Caki2 (cell line): ENCODE measurements around the gene UNC13C. TPM values are rescaled to one million over a fixed set of nuclear protein-coding genes. Genes with fewer than 3 reads are reported as not detected.
A peak's percentile ranks its signal among the peaks of the same experiment; 100 is the strongest.

ENCODE experiments used
- DNase-seq: peaks from one replicate; pipeline ENCODE4 v3.0.0-alpha.2; 2015; ENCODE audit warnings: low read depth
- in situ Hi-C: cut with HindIII; loops from 2 replicates; pipeline ENCODE4 v1.10.0; 2016; ENCODE audit warnings: low sequenced_read_pairs, low pct_unique_long_range_greater_than_20kb, mixed read lengths
- total RNA-seq: library from RNA; depleted of rRNA; stranded (reverse); fragments of >200 nt; shearing (Covaris generic); gene quantifications from 2 replicates; pipeline ENCODE4 v1.2.3, GENCODE V29; 2014; ENCODE audit warnings: low replicate concordance

UNC13C gene
- total RNA-seq, 1 experiment from 2014 or later, result 0.03 TPM

- no peak for DNase-seq
- in situ Hi-C loops, result no loop called here
Measured at GRCh38 chr15:54011656-54012055, 33.4 kb downstream of the UNC13C start.

GRCh38 chr15:54014067-54014655, 35.9 kb downstream of the UNC13C start:
- in situ Hi-C loops, result no loop called here
- DNase-seq, result no peak

- in situ Hi-C loops, result no loop called here
- no peak for DNase-seq
Measured at GRCh38 chr15:54017251-54017650, 39.0 kb downstream of the UNC13C start.

GRCh38 chr15:54017959-54018358, 39.7 kb downstream of the UNC13C start:
- no peak for DNase-seq
- in situ Hi-C loops, result no loop called here

GRCh38 chr15:54026258-54026657, 48.0 kb downstream of the UNC13C start:
- DNase-seq, result no peak
- in situ Hi-C loops, result no loop called here

GRCh38 chr15:54026891-54027290, 48.6 kb downstream of the UNC13C start:
- in situ Hi-C loops, result no loop called here
- no peak for DNase-seq

GRCh38 chr15:54029081-54029480, 50.8 kb downstream of the UNC13C start:
- in situ Hi-C loops, result no loop called here
- DNase-seq, result no peak

- in situ Hi-C loops, result no loop called here
- DNase-seq, result no peak
Measured at GRCh38 chr15:54032066-54032465, 53.8 kb downstream of the UNC13C start.

GRCh38 chr15:54033356-54033860, 55.2 kb downstream of the UNC13C start:
- DNase-seq, result no peak
- in situ Hi-C loops, result no loop called here

GRCh38 chr15:54033869-54034458, 55.7 kb downstream of the UNC13C start:
- in situ Hi-C loops, result no loop called here
- no peak for DNase-seq

- DNase-seq, result no peak
- in situ Hi-C loops, result no loop called here
Measured at GRCh38 chr15:54035616-54036015, 57.4 kb downstream of the UNC13C start.

GRCh38 chr15:54045397-54045796, 67.2 kb downstream of the UNC13C start:
- no peak for DNase-seq
- in situ Hi-C loops, result no loop called here

- in situ Hi-C loops, result no loop called here
- no peak for DNase-seq
Measured at GRCh38 chr15:54046093-54046492, 67.9 kb downstream of the UNC13C start.

GRCh38 chr15:54064365-54064764, 86.1 kb downstream of the UNC13C start:
- in situ Hi-C loops, result no loop called here
- DNase-seq, result no peak

- DNase-seq, result no peak
- in situ Hi-C loops, result no loop called here
Measured at GRCh38 chr15:54066403-54066802, 88.2 kb downstream of the UNC13C start.

- in situ Hi-C loops, result no loop called here
Measured at GRCh38 chr15:54082836-54083492, 104.7 kb downstream of the UNC13C start.

GRCh38 chr15:54083501-54083900, 105.3 kb downstream of the UNC13C start:
- in situ Hi-C loops, result no loop called here
- DNase-seq, result no peak

More at GRCh38 chr15:54082836-54083492, 104.7 kb downstream of the UNC13C start:
- DNase-seq, result peak; percentile 2

GRCh38 chr15:54083991-54084390, 105.8 kb downstream of the UNC13C start:
- DNase-seq, result no peak
- in situ Hi-C loops, result no loop called here

GRCh38 chr15:54088837-54089236, 110.6 kb downstream of the UNC13C start:
- no peak for DNase-seq
- in situ Hi-C loops, result no loop called here

GRCh38 chr15:54089776-54090175, 111.5 kb downstream of the UNC13C start:
- DNase-seq, result no peak
- in situ Hi-C loops, result no loop called here
